HEK293T (cell line): Measurements from ENCODE around the gene DYRK1B.

Source experiments
- CTCF ChIA-PET: fragments of 350-600 bp; formaldehyde crosslinking; extraction: SDS; loops from one replicate; lab custom pipeline; 2021; ENCODE audit warnings: antibody characterized with exemption, inconsistent platforms; lab: Yijun Ruan, JAX
- POLR2A ChIA-PET: fragments of 350-600 bp; formaldehyde crosslinking; extraction: SDS; loops from one replicate; lab custom pipeline; 2020; ENCODE audit warnings: antibody characterized with exemption, inconsistent platforms; lab: Yijun Ruan, JAX
- DNase-seq: peaks from one replicate; pipeline ENCODE4 v3.0.0; 2012; ENCODE audit warnings: mixed read lengths; ENCODE audit errors: extremely low spot score
- ARNT ChIP-seq: fragments of 450-650 bp; IDR thresholded peaks from 2 replicates; pipeline ENCODE4 v1.6.1; 2017; ENCODE audit warnings: mild to moderate bottlenecking
- BHLHE40 ChIP-seq: fragments of 450-650 bp; IDR thresholded peaks from 2 replicates; pipeline ENCODE4 v1.6.1; 2016; ENCODE audit warnings: mild to moderate bottlenecking, moderate library complexity, borderline replicate concordance
- CTBP1 ChIP-seq: fragments of 450-650 bp; IDR thresholded peaks from 2 replicates; pipeline ENCODE4 v1.6.1; 2016; ENCODE audit warnings: borderline replicate concordance
- ELF4 ChIP-seq: fragments of 450-650 bp; IDR thresholded peaks from 2 replicates; pipeline ENCODE4 v1.6.1; 2017; ENCODE audit warnings: antibody characterized with exemption
- FOXA1 ChIP-seq: fragments of 450-650 bp; IDR thresholded peaks from 2 replicates; pipeline ENCODE4 v1.6.1; 2016; ENCODE audit warnings: mild to moderate bottlenecking
- FOXK2 ChIP-seq: fragments of 450-650 bp; IDR thresholded peaks from 2 replicates; pipeline ENCODE4 v1.6.1; 2016; ENCODE audit warnings: mild to moderate bottlenecking
- FOXM1 ChIP-seq: fragments of 450-650 bp; IDR thresholded peaks from 2 replicates; pipeline ENCODE4 v1.6.1; 2017; ENCODE audit warnings: mild to moderate bottlenecking, borderline replicate concordance
- HDGF ChIP-seq: fragments of 450-650 bp; IDR thresholded peaks from 2 replicates; pipeline ENCODE4 v1.6.1; 2017; ENCODE audit warnings: antibody characterized with exemption, borderline replicate concordance
- L3MBTL2 ChIP-seq: fragments of 450-650 bp; conservative IDR thresholded peaks from 2 replicates; pipeline ENCODE4 v1.6.1; 2016; ENCODE audit warnings: mild to moderate bottlenecking
- LEF1 ChIP-seq: fragments of 450-650 bp; IDR thresholded peaks from 2 replicates; pipeline ENCODE4 v1.6.1; 2017; ENCODE audit warnings: mild to moderate bottlenecking, borderline replicate concordance
- NFRKB ChIP-seq: fragments of 450-650 bp; IDR thresholded peaks from 2 replicates; pipeline ENCODE4 v1.6.1; 2016; ENCODE audit warnings: mild to moderate bottlenecking, moderate library complexity
- PKNOX1 ChIP-seq: fragments of 450-650 bp; IDR thresholded peaks from 2 replicates; pipeline ENCODE4 v1.6.1; 2016
- SP1 ChIP-seq: fragments of 450-650 bp; IDR thresholded peaks from 2 replicates; pipeline ENCODE4 v1.6.1; 2017
- SUZ12 ChIP-seq: fragments of 450-650 bp; IDR thresholded peaks from 2 replicates; pipeline ENCODE4 v1.6.1; 2016; ENCODE audit warnings: mild to moderate bottlenecking
- TARDBP ChIP-seq: fragments of 450-650 bp; IDR thresholded peaks from 2 replicates; pipeline ENCODE4 v1.6.1; 2016
- ZNF384 ChIP-seq: fragments of 450-650 bp; IDR thresholded peaks from 2 replicates; pipeline ENCODE4 v1.6.1; 2016

Gene DYRK1B

DNA sequence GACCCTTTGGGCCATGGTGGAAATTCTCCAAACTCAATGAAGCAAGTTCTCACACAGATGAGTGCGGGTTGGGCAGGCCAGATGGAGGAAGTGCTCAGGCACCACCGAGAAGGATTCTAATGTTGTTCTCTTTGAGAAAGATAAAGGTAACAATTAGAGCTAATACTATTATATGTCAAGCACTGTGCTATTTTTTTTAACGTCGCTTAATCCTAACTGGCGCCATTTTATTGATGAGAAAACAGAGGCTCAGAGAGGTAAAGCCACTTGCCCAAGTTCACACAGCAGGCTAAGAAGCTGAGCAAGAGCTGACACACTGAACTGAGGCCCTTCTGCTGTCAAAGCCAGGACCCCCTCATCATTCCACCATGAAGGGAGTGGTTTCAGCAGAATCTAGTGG is 11.2 kb upstream of the DYRK1B start:
- TF ChIP-seq LEF1 (no peak), SUZ12 (no peak), FOXA1 (no peak), L3MBTL2 (no peak), CTBP1 (no peak), FOXM1 (no peak), TARDBP (no peak), FOXK2 (no peak), NFRKB (no peak), SP1 (no peak), ARNT (no peak), ZNF384 (no peak), HDGF (no peak), BHLHE40 (no peak)
- DNase-seq, result no peak
- CTCF ChIA-PET, result interaction anchor here (0.8 to 4.1 kb wide), 5 partner anchors 12 to 125 kb away, joined by 3 to 28 read pairs (median 7); partner anchors contain the start of gene DYRK1B
- POLR2A ChIA-PET, result interaction anchor here (1.0 to 3.6 kb wide), 6 partner anchors 12 to 313 kb away, joined by 4 to 27 read pairs (median 6); partner anchors contain the start of genes DYRK1B, EID2B and PSMC4

GRCh38 chr19:39843919-39844793 is 10.2 kb upstream of the DYRK1B start:
- peak; percentile 33 for DNase-seq
- no peak for TF ChIP-seq ARNT
- ChIA-PET CTCF (interaction anchor here (0.8 to 4.1 kb wide), 8 partner anchors 11 to 106 kb away, joined by 3 to 28 read pairs (median 6); partner anchors contain the start of genes CLC and DYRK1B), POLR2A (interaction anchor here (1.2 to 3.6 kb wide), 5 partner anchors 10 to 126 kb away, joined by 3 to 27 read pairs (median 9); partner anchors contain the start of genes DYRK1B and PSMC4)

DNA sequence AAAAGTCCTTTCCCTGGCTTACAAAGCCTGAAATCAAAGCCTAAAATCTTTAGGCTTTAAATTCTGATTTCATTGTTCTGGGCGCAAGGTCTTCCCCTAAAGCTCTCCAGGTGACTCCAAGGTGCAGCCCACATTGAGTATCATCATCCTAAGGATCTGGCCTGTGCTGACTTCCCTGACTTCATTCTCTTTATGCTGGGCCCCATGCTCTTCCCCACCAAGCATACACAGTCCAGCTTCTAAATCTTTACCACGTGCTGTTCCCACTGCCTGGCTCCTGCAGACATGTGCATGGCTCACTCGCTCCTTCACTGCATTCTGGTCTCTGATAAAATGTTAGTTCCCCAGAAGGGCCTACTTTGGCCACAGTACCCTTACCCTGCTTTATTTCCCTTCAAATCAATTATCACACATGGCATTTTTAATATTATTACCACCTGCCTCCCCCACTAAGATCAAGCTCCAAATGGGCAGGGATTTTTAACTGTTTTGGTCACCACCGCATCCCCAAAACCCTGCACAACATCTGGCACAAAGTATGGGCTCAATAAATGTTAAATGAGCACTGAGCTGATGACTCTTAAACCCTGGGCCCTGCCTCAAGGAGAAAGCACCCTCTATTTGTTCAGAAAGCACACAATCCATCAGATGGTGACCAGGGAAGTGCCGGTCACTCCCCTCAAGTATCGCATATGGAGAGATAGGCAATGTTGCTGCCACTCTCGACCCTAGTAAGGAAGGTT is 8.9 kb upstream of the DYRK1B start:
- DNase-seq, result no peak
- CTCF ChIA-PET, result interaction anchor here (1.1 to 4.1 kb wide), 6 partner anchors 9 to 105 kb away, joined by 3 to 28 read pairs (median 6); partner anchors contain the start of genes CLC and DYRK1B
- TF ChIP-seq ZNF384 (no peak), L3MBTL2 (no peak), HDGF (no peak), ARNT (no peak), NFRKB (no peak), FOXM1 (no peak), FOXK2 (no peak)
- POLR2A ChIA-PET, result interaction anchor here (1.2 to 2.6 kb wide), 3 partner anchors 9 to 128 kb away, joined by 3 to 9 read pairs (median 6); partner anchors contain the start of genes DYRK1B and PSMC4

- no peak for DNase-seq
- ChIA-PET POLR2A (no interaction called here), CTCF (interaction anchor here (0.6 kb wide), 1 partner anchor 91 kb away, joined by 6 read pairs; no protein-coding TSS in a partner anchor)
- TF ChIP-seq HDGF, result no peak
- no peak for TF ChIP-seq FOXM1
- no peak for TF ChIP-seq PKNOX1
- TF ChIP-seq ARNT, result no peak
- TF ChIP-seq CTBP1, result no peak
- no peak for TF ChIP-seq LEF1
- no peak for TF ChIP-seq ZNF384
- no peak for TF ChIP-seq SP1
- TF ChIP-seq FOXK2, result no peak
- TF ChIP-seq SUZ12, result no peak
- TF ChIP-seq NFRKB, result no peak
- no peak for TF ChIP-seq FOXA1
- TF ChIP-seq TARDBP, result no peak
- no peak for TF ChIP-seq L3MBTL2
Observed at GRCh38 chr19:39841041-39841440, 7.1 kb upstream of the DYRK1B start.

DNA sequence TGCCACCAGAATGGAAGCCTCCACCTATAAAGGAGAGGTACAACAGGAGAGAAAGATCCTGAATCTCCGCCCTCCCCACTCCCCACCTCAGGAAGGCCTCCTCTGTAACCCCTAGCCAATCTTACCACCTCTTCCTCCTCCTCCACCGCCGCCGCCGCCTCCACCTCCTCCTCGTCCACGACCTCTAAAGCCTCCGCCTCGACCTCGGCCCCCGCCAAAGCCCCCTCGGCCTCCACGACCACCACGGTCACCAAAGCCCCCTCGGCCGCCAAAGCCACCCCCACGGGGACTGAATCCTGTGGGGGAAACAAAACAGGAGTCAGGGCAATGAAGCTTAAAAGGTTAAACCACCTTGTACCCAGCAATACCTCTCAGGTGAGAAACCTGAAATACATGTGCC is 6.5 kb upstream of the DYRK1B start:
- TF ChIP-seq ARNT (no peak), ZNF384 (no peak), NFRKB (no peak), HDGF (no peak), PKNOX1 (no peak)
- DNase-seq, result no peak
- POLR2A ChIA-PET, result no interaction called here
- CTCF ChIA-PET, result no interaction called here

DNA sequence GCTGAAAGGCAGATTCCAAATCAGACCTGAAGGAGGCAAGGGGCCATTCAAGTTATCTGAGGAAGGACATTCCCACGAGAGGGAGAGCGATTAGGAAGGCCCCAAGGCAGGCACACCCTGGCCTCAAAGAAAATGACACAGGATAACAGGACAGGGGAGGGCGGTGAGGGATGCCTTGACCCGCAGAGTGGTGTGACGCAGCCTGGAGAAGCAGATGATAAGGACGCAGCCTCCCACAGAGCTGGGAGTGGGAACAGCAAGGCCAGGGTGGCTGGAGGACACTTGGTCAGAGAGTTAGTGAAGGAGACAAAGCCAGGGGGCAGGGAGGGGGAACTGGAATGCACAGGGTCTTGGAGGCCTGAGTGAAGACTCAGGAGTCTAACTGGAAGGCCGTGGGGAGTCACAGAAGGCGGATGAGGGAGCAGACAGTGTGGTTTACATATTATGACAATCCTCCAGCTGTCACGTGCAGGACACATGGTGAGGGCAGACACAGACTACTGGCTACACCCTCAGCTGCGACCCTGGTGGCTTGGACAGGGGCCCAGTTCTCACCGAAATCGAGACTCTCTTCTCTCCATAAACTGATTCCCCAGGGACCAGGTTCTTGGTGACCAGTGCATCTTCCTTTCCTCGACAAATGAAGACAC is 5.8 kb upstream of the DYRK1B start:
- DNase-seq, result no peak
- ChIA-PET CTCF (no interaction called here), POLR2A (no interaction called here)
- TF ChIP-seq BHLHE40 (no peak), FOXK2 (no peak), SUZ12 (no peak), HDGF (no peak), FOXA1 (no peak), L3MBTL2 (no peak), LEF1 (no peak), TARDBP (no peak), SP1 (no peak), NFRKB (no peak), FOXM1 (no peak), CTBP1 (no peak), ELF4 (no peak), ARNT (no peak), PKNOX1 (no peak), ZNF384 (no peak)
